Activated CD8-positive, alpha-beta T cell treated with anti-CD3 and anti-CD28 coated beads for 36 hours (primary cell): Measurements from ENCODE around the gene TMEM72. TPM values are rescaled to one million over a fixed set of nuclear protein-coding genes. Genes with fewer than 3 reads are reported as not detected.

Experiments
- ATAC-seq: fragments of 200-7000 bp; cut with Tn5 transposase; one replicate; pipeline ENCODE4 v1.10.0; 2021; ENCODE audit warnings: mild to moderate bottlenecking, moderate library complexity
- CTCF ChIA-PET: fragments of 350-600 bp; sonication (Branson Sonifier 250); formaldehyde crosslinking; loops from one replicate; lab custom pipeline; 2021; ENCODE audit warnings: antibody characterized with exemption; lab: Charles Lee
- POLR2A ChIA-PET: fragments of 350-600 bp; sonication (Branson Sonifier 250); formaldehyde crosslinking; loops from one replicate; lab custom pipeline; 2021; ENCODE audit warnings: antibody characterized with exemption; lab: Charles Lee
- DNase-seq: peaks from one replicate; pipeline ENCODE4 v3.0.0-alpha.2; 2020
- H3K27ac Mint-ChIP-seq: one replicate; pipeline ENCODE4 v1.8.0; 2021; ENCODE audit warnings: mild to moderate bottlenecking, mixed read lengths
- H3K27me3 Mint-ChIP-seq: one replicate; pipeline ENCODE4 v1.8.0; 2021; ENCODE audit warnings: mixed read lengths
- H3K36me3 Mint-ChIP-seq: one replicate; pipeline ENCODE4 v1.8.0; 2021; ENCODE audit warnings: low read depth, mixed read lengths
- H3K4me1 Mint-ChIP-seq: one replicate; pipeline ENCODE4 v1.8.0; 2021; ENCODE audit warnings: low read depth, mixed read lengths
- H3K4me3 Mint-ChIP-seq: one replicate; pipeline ENCODE4 v1.8.0; 2021; ENCODE audit warnings: mild to moderate bottlenecking, moderate library complexity, mixed read lengths
- H3K9me3 Mint-ChIP-seq: one replicate; pipeline ENCODE4 v1.8.0; 2021; ENCODE audit warnings: mixed read lengths
- intact Hi-C: fragments of 100-400 bp; cut with micrococcal nuclease; formaldehyde crosslinking; loops from one replicate; pipeline ENCODE4 v1.10.0; 2022
- total RNA-seq, 2 experiments: library from RNA; stranded (reverse); gene quantifications; one replicate each; pipeline ENCODE4 v1.2.3, GENCODE V29; 2021
- TF ChIP-seq, protein P1 (sequence below): fragments of 200-600 bp; IDR thresholded peaks from one replicate; pipeline ENCODE4 v1.8.0; 2022; ENCODE audit warnings: antibody characterized with exemption, mild to moderate bottlenecking

Gene TMEM72
- total RNA-seq, 2 experiments from 2014 or later: not detected

DNA sequence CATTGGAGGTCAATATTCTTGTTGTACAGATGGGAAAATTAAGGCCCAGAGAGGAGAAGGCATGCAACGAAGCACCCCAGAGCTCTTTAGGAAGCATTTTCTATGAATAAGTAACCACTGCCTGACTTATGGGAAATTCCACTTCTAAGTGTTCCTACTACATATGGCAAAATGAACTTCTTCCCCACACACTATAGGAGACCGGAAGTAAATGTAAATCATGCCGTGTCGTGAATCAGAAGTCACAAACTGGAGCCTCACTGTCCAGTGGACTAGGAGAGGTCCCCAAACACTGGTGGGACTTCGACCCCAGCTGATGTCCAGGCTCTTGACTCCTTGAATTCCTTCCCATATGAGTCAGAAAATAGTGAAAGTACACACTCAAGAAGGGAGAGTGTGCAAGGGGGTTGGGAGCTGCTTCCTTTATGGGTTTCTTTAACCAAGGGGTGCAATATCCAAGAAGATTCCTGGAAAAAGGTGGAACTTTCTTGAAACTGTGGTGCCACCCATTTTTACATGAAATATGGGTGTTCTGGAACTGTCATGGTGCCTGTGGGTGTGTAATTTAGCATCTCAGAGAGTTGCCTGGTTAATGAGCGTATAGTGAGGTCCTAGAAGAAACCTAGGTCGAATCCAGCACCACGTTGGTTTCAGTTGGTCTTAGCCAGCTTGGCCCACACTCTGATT lies 55.1 kb downstream of the TMEM72 start:
- intact Hi-C loops: no loop called here
- H3K36me3 Mint-ChIP-seq: no peaks in the 10 kb centered on the region
- no peaks in the 10 kb centered on the region for H3K27me3 Mint-ChIP-seq
- TF ChIP-seq, protein P1, sequence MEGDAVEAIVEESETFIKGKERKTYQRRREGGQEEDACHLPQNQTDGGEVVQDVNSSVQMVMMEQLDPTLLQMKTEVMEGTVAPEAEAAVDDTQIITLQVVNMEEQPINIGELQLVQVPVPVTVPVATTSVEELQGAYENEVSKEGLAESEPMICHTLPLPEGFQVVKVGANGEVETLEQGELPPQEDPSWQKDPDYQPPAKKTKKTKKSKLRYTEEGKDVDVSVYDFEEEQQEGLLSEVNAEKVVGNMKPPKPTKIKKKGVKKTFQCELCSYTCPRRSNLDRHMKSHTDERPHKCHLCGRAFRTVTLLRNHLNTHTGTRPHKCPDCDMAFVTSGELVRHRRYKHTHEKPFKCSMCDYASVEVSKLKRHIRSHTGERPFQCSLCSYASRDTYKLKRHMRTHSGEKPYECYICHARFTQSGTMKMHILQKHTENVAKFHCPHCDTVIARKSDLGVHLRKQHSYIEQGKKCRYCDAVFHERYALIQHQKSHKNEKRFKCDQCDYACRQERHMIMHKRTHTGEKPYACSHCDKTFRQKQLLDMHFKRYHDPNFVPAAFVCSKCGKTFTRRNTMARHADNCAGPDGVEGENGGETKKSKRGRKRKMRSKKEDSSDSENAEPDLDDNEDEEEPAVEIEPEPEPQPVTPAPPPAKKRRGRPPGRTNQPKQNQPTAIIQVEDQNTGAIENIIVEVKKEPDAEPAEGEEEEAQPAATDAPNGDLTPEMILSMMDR: no peak
- no peaks in the 10 kb centered on the region for H3K9me3 Mint-ChIP-seq
- POLR2A ChIA-PET: interaction anchor here (0.6 to 1.8 kb wide), 3 partner anchors 20 to 92 kb away, joined by 3 to 4 read pairs (median 4); no protein-coding TSS in a partner anchor
- no peak overlapping the region for H3K4me3 Mint-ChIP-seq
- DNase-seq (no peak), ATAC-seq (no peak)
- peak overlapping the region; percentile 60 for H3K27ac Mint-ChIP-seq
- CTCF ChIA-PET: interaction anchor here (0.9 to 2.5 kb wide), 7 partner anchors 10 to 36 kb away, joined by 3 to 17 read pairs (median 4); no protein-coding TSS in a partner anchor
- peaks cover 38% of the 10 kb centered on the region for H3K4me1 Mint-ChIP-seq

DNA sequence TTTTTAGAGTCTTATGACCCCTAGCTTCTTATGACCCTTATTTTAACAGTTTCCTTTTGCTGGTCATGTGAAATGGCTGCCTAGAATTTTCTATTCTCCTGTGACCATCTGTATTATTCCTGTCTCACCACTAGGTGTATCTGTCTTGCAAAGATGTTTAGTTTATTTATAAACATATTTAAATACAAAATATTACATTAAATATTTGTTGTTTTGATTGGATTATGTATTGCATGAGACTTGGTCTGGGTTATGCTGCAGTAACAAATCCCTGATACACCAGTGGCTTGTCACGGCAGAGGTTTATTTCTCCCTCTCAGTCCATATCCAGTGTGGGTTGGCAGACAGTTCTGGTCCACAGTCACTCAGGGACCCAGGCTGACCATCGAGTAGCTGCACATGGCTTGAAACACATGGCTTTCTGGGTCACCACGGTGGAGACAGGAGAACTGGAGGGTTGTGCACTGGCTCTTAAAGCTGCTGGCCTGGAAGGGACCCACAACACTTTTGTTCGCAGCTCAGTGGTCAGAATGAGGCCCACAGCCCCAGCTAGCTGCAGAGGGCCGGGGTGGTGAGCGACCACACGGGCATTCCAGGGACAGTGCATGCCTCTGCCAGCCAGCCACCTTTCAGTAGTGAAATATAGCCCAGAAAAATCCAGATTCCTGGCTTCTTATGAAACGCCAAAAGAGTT lies 55.8 kb downstream of the TMEM72 start:
- Mint-ChIP-seq H3K27ac (no peak overlapping the region), H3K4me1 (peaks cover 38% of the 10 kb centered on the region), H3K27me3 (no peaks in the 10 kb centered on the region), H3K9me3 (no peaks in the 10 kb centered on the region), H3K4me3 (no peak overlapping the region), H3K36me3 (no peaks in the 10 kb centered on the region)
- ChIA-PET CTCF (interaction anchor here (0.9 to 2.5 kb wide), 10 partner anchors 9 to 36 kb away, joined by 3 to 17 read pairs (median 4); no protein-coding TSS in a partner anchor), POLR2A (interaction anchor here (0.6 to 1.8 kb wide), 3 partner anchors 9 to 35 kb away, joined by 4 to 5 read pairs (median 5); no protein-coding TSS in a partner anchor)
- intact Hi-C loops: no loop called here
- DNase-seq (no peak), ATAC-seq (no peak)
- TF ChIP-seq, protein P1: peak; percentile 35

DNA sequence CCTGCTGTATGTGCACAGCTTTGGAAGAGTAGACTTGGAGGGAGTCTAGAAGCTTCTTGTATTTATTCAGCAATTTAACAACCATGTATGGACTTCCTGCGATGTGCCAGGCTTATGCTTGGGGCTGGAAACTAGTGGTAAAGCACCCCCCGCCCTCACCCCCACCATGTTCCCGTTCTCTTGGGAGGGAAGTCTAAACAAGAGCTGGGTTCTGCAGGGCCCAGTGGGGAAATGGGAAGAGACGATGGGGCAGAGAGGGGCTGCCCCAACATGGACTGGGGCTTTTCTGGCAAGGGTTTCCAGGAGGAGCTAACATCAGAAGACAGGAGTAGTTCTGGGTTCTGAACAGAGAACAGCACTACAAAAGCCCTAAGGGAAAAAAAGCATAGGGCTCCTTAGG lies 56.5 kb downstream of the TMEM72 start:
- no peaks in the 10 kb centered on the region for H3K9me3 Mint-ChIP-seq
- H3K36me3 Mint-ChIP-seq: no peaks in the 10 kb centered on the region
- POLR2A ChIA-PET: interaction anchor here (0.6 to 1.8 kb wide), 4 partner anchors 9 to 34 kb away, joined by 3 to 5 read pairs (median 4); no protein-coding TSS in a partner anchor
- H3K27ac Mint-ChIP-seq: peak overlapping the region; percentile 39
- CTCF ChIA-PET: interaction anchor here (0.7 to 2.9 kb wide), 9 partner anchors 8 to 35 kb away, joined by 3 to 17 read pairs (median 9); partner anchors contain the start of genes DEPP1 and RASSF4
- H3K4me1 Mint-ChIP-seq: peaks cover 38% of the 10 kb centered on the region
- H3K4me3 Mint-ChIP-seq: no peak overlapping the region
- TF ChIP-seq, protein P1: no peak
- no peaks in the 10 kb centered on the region for H3K27me3 Mint-ChIP-seq
- no peak for ATAC-seq
- intact Hi-C loops: no loop called here
- DNase-seq: no peak

DNA sequence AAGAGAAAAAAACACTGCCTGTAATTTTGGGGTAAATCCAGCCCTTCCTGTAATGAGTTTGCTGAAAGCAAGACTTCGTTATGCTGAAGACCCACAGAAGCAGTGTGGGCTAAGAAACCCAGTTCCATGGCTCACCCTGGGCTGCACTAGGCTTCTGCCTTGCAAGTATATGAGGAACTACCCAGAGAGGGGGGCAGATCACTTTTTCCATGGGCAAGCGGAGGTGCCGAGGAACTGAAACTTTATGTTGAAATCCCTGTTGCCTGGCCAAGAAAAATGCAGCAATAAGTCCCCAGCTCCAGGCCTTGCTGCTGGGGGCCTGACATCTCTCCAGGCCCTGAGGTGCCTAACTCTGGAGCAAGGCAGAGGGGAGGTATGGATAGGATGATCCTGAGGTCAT lies 57.0 kb downstream of the TMEM72 start:
- peaks cover 38% of the 10 kb centered on the region for H3K4me1 Mint-ChIP-seq
- ATAC-seq (peak; percentile 42), DNase-seq (peak; percentile 43)
- ChIA-PET CTCF (interaction anchor here (0.7 to 2.9 kb wide), 8 partner anchors 8 to 35 kb away, joined by 3 to 10 read pairs (median 6); partner anchors contain the start of genes DEPP1 and RASSF4), POLR2A (interaction anchor here (0.6 to 1.8 kb wide), 4 partner anchors 10 to 32 kb away, joined by 3 to 5 read pairs (median 4); no protein-coding TSS in a partner anchor)
- H3K9me3 Mint-ChIP-seq: no peaks in the 10 kb centered on the region
- no peaks in the 10 kb centered on the region for H3K27me3 Mint-ChIP-seq
- intact Hi-C loops: no loop called here
- no peak overlapping the region for H3K4me3 Mint-ChIP-seq
- peak overlapping the region; percentile 39 for H3K27ac Mint-ChIP-seq
- TF ChIP-seq, protein P1: no peak
- no peaks in the 10 kb centered on the region for H3K36me3 Mint-ChIP-seq
